ENCODE data around the gene PCBD2. TPM values are rescaled to one million over a fixed set of nuclear protein-coding genes. Genes with fewer than 3 reads are reported as not detected.
A peak's percentile ranks its signal among the peaks of the same experiment; 100 is the strongest.

PCBD2 gene
- total and polyA plus RNA-seq, 2 of the 8 experiments (the other 6 are each of a cell fraction or from before 2014, with no cell fraction given), result 4.8 to 10.3 TPM

DNA sequence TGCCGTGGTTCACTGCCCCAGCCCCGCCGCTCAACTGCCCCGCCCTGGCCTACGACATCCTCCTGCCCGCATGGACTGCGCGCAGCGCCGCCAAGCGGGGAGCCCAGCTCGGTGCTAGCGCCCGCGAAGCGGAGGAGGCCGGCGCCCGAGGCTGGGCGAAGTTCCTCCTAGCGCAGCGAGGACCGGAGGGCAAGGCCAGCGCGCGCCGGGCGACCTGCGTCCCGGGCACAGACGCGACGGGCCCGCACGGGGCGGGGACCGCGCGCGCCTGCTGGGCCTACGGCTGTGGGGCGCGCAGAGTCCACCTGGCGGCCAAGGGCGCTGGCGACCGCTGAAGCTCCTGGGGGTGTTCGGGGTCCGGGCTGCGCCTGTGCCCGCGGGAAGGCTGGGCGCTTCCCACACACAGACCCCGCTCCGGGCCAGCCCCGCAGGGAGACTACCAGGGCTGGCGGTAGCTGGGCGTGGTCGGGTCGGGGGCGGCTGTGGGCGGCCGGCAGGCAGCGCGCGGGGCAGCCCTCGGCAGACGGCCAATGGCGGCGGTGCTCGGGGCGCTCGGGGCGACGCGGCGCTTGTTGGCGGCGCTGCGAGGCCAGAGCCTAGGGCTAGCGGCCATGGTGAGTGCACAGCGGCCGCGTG, at the start of gene PCBD2 (continued):
- TF ChIP-seq, protein P1, sequence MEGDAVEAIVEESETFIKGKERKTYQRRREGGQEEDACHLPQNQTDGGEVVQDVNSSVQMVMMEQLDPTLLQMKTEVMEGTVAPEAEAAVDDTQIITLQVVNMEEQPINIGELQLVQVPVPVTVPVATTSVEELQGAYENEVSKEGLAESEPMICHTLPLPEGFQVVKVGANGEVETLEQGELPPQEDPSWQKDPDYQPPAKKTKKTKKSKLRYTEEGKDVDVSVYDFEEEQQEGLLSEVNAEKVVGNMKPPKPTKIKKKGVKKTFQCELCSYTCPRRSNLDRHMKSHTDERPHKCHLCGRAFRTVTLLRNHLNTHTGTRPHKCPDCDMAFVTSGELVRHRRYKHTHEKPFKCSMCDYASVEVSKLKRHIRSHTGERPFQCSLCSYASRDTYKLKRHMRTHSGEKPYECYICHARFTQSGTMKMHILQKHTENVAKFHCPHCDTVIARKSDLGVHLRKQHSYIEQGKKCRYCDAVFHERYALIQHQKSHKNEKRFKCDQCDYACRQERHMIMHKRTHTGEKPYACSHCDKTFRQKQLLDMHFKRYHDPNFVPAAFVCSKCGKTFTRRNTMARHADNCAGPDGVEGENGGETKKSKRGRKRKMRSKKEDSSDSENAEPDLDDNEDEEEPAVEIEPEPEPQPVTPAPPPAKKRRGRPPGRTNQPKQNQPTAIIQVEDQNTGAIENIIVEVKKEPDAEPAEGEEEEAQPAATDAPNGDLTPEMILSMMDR (IDR thresholded peaks at IDR 0.05; ENCODE audit: control extremely low read depth in 1 of 3, insufficient read depth in 1 of 3, low read depth in 1 of 3, low read length in 3 of 3), result peak; percentile 89 to 92 (median 90)
- TF ChIP-seq JUN (IDR thresholded peaks at IDR 0.05; ENCODE audit: low read depth, low read length) (no peak), SIRT6 (IDR thresholded peaks at IDR 0.05; ENCODE audit: low read length) (no peak), RBBP5 (IDR thresholded peaks at IDR 0.05; ENCODE audit: borderline replicate concordance, low read depth, low read length) (peak; percentile 56; the same call in 1 of the 2 replicates), POU5F1 (IDR thresholded peaks at IDR 0.05; ENCODE audit: low read depth, low read length) (no peak), BCL11A (IDR thresholded peaks at IDR 0.05; ENCODE audit: low read depth in 2 of 2, low read length in 2 of 2) (no peak), SP2 (IDR thresholded peaks at IDR 0.05; ENCODE audit: low read length) (no peak), RAD21 (IDR thresholded peaks at IDR 0.05 in 1 of 2, conservative IDR thresholded peaks at IDR 0.05 in 1 of 2; ENCODE audit: low read depth in 2 of 2, low read length in 2 of 2) (peak; percentile 65 to 78), TAF1 (IDR thresholded peaks at IDR 0.05; ENCODE audit: low read depth, low read length) (peak; percentile 79), SRF (IDR thresholded peaks at IDR 0.05; ENCODE audit: low read depth, low read length) (no peak), PHF8 (conservative IDR thresholded peaks at IDR 0.05; ENCODE audit: low read depth, low read length) (peak; percentile 76; the same call in 1 of the 2 replicates), EGR1 (IDR thresholded peaks at IDR 0.05; ENCODE audit: borderline replicate concordance, low read depth, low read length) (peak; percentile 25; the same call in 1 of the 2 replicates), EZH2 (IDR thresholded peaks at IDR 0.05; ENCODE audit: low read depth, low read length, severe bottlenecking) (peak; percentile 23), KDM4A (IDR thresholded peaks at IDR 0.05; ENCODE audit: low read depth, low read length, severe bottlenecking) (peak; percentile 84), CBX5 (IDR thresholded peaks at IDR 0.05; ENCODE audit: low read depth, low read length) (no peak), NANOG (IDR thresholded peaks at IDR 0.05; ENCODE audit: insufficient read depth, low read depth, low read length, poor library complexity, severe bottlenecking) (peak; percentile 43), KDM1A (IDR thresholded peaks at IDR 0.05; ENCODE audit: borderline replicate concordance, low read length) (no peak), TEAD4 (IDR thresholded peaks at IDR 0.05; ENCODE audit: low read depth, low read length) (0 out of 2 replicates have a peak, but pooled peaks have one; percentile 56), CTBP2 (IDR thresholded peaks at IDR 0.05; ENCODE audit: borderline replicate concordance, insufficient read depth, insufficient read length, low read length) (no peak), CREB1 (IDR thresholded peaks at IDR 0.05) (peak; percentile 59)
- TF ChIP-seq, protein P2, sequence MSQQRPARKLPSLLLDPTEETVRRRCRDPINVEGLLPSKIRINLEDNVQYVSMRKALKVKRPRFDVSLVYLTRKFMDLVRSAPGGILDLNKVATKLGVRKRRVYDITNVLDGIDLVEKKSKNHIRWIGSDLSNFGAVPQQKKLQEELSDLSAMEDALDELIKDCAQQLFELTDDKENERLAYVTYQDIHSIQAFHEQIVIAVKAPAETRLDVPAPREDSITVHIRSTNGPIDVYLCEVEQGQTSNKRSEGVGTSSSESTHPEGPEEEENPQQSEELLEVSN (IDR thresholded peaks at IDR 0.05), result peak; percentile 6; the same call in 1 of the 2 replicates
